Activated naive CD4-positive, alpha-beta T cell treated with anti-CD3 and anti-CD28 coated beads, Interleukin-2, amount 50 U/mL, for 16 hours (primary cell): ENCODE results near the gene ERGIC3.

Source experiments
- DNase-seq: peaks from one replicate; pipeline ENCODE4 v3.0.0-alpha.2; 2020

Gene ERGIC3

GRCh38 chr20:35599776-35600120 is 57.9 kb downstream of the ERGIC3 start:
- no peak for DNase-seq

- DNase-seq, result no peak
Observed at GRCh38 chr20:35600176-35600992, 58.5 kb downstream of the ERGIC3 start.

GRCh38 chr20:35600993-35601973 is 59.4 kb downstream of the ERGIC3 start:
- peak; percentile 80 for DNase-seq

GRCh38 chr20:35601990-35602389 is 60.1 kb downstream of the ERGIC3 start:
- DNase-seq, result no peak

- no peak for DNase-seq
Observed at GRCh38 chr20:35602851-35603495, 61.1 kb downstream of the ERGIC3 start.

GRCh38 chr20:35603695-35604448 is 62.0 kb downstream of the ERGIC3 start:
- DNase-seq, result no peak

GRCh38 chr20:35604449-35604747 is 62.5 kb downstream of the ERGIC3 start:
- no peak for DNase-seq

- DNase-seq, result no peak
Observed at GRCh38 chr20:35606127-35606526, 64.2 kb downstream of the ERGIC3 start.
